Transverse colon (tissue), 4 donors: Measurements from ENCODE around the gene CALCB. TPM values are rescaled to one million over a fixed set of nuclear protein-coding genes. Genes with fewer than 3 reads are reported as not detected.

Experiments used
- DNase-seq: peaks from one replicate; pipeline ENCODE4 v3.0.0-alpha.2; 2019
- H3K27ac ChIP-seq, 4 donors: fragments of 200-600 bp; sonication (generic); 2 replicates each; pipeline ENCODE4 v1.5.1; 2016 to 2018; ENCODE audit warnings: inconsistent platforms in 4 of 4
- H3K27me3 ChIP-seq: fragments of 200-600 bp; sonication (generic); 2 replicates; pipeline ENCODE4 v1.5.1; 2017; ENCODE audit warnings: inconsistent platforms
- H3K36me3 ChIP-seq, 4 donors: fragments of 200-600 bp; sonication (generic); 2 replicates each; pipeline ENCODE4 v1.5.1; 2017 to 2019; ENCODE audit warnings: inconsistent platforms in 4 of 4
- H3K4me1 ChIP-seq, 4 donors: fragments of 200-600 bp; sonication (generic); 2 replicates each; pipeline ENCODE4 v1.5.1; 2017 to 2020; ENCODE audit warnings: inconsistent platforms in 4 of 4
- H3K4me3 ChIP-seq, 4 donors: fragments of 200-600 bp; sonication (generic); 1 replicate in 1 of 4; 2 replicates in 3 of 4; pipeline versions ENCODE4 v1.5.1 to v1.6.1; 2017 to 2019; ENCODE audit warnings: inconsistent platforms in 4 of 4
- H3K9me3 ChIP-seq, 2 donors: fragments of 200-600 bp; sonication (generic); 2 replicates each; pipeline ENCODE4 v1.5.1; 2017 to 2019; ENCODE audit warnings: inconsistent platforms in 2 of 2
- CTCF ChIP-seq, 5 experiments: fragments of 200-600 bp in 3 of 5; fragments of 450-650 bp in 2 of 5; sonication (generic) in 3 of 5; IDR thresholded peaks; 1 replicate in 2 of 5; 2 replicates in 3 of 5; pipeline ENCODE4 v1.5.1; 2016 to 2017; ENCODE audit warnings: antibody characterized with exemption in 5 of 5, inconsistent platforms in 3 of 5, mild to moderate bottlenecking in 2 of 5, moderate library complexity in 1 of 5
- EP300 ChIP-seq: sonication (generic); formaldehyde crosslinking; IDR thresholded peaks from one replicate; pipeline ENCODE4 v1.6.1; 2017; ENCODE audit warnings: antibody characterized with exemption, low read depth
- POLR2A ChIP-seq: fragments of 450-650 bp; IDR thresholded peaks from one replicate; pipeline ENCODE4 v1.6.1; 2016; ENCODE audit warnings: antibody characterized with exemption, mild to moderate bottlenecking, moderate library complexity
- POLR2AphosphoS5 ChIP-seq, 3 donors: sonication (generic); formaldehyde crosslinking; IDR thresholded peaks; one replicate each; pipeline ENCODE4 v1.6.1; 2016; ENCODE audit warnings: antibody characterized with exemption in 3 of 3
- WGBS, 2 donors: methylation state at CpG; one replicate each; pipeline ENCODE4 v1.1.5; 2018; ENCODE audit warnings: low coverage in 1 of 2; 5-methylcytosine and 5-hydroxymethylcytosine counted together
- in situ Hi-C, 4 donors: fragments of 200-750 bp; cut with MboI; loops; one replicate each; pipeline versions ENCODE4 v1.15.0 to v1.15.1; 2017; ENCODE audit warnings: low sequenced_read_pairs in 3 of 4, low pct_ligation_motif_present in 1 of 4, low pct_unique_long_range_greater_than_20kb in 1 of 4
- intact Hi-C: fragments of 100-400 bp; cut with DNase I; formaldehyde crosslinking; loops from one replicate; pipeline ENCODE4 v1.15.1; 2023; ENCODE audit warnings: low total_unique reads
- total RNA-seq, 4 donors: library from RNA; depleted of rRNA; stranded (reverse); fragments of >200 nt; gene quantifications; one replicate each; pipeline ENCODE4 v1.1.0, GENCODE V29; 2016

CALCB gene
- total RNA-seq, 4 donors from 2014 or later, result 0.60 to 0.75 (median 0.64) TPM; not detected in 1

- Histone ChIP-seq H3K4me1 (no peaks in the 10 kb centered on the region), H3K27me3 (no peaks in the 10 kb centered on the region), H3K4me3 (no peak overlapping the region), H3K9me3 (no peaks in the 10 kb centered on the region), H3K27ac (no peak overlapping the region), H3K36me3 (no peaks in the 10 kb centered on the region)
- WGBS, 2 donors, result 71 to 89% methylated on average over 7 to 8 of the region's 8 CpGs
- in situ Hi-C loops, result no loop called here
- intact Hi-C loops, result no loop called here
- TF ChIP-seq POLR2AphosphoS5 (IDR thresholded peaks at IDR 0.05), result no peak
- no peak for TF ChIP-seq POLR2A
- no peak for TF ChIP-seq EP300
- no peak for TF ChIP-seq CTCF (IDR thresholded peaks at IDR 0.05)
- DNase-seq, result no peak
Measured at GRCh38 chr11:15106201-15106965, 33.0 kb downstream of the CALCB start.

GRCh38 chr11:15107730-15108515 lies 34.5 kb downstream of the CALCB start:
- H3K36me3 ChIP-seq, result no peaks in the 10 kb centered on the region
- in situ Hi-C loops (no loop called here), intact Hi-C loops (no loop called here)
- DNase-seq, result no peak
- WGBS, 2 donors, result 76% methylated on average over 4 of the region's 4 CpGs; no CpG with 5 or more reads in 1 of the 2 donors
- H3K4me1 ChIP-seq, result no peaks in the 10 kb centered on the region
- no peak overlapping the region for H3K27ac ChIP-seq
- no peaks in the 10 kb centered on the region for H3K27me3 ChIP-seq
- TF ChIP-seq EP300 (no peak), POLR2A (no peak), CTCF (IDR thresholded peaks at IDR 0.05) (no peak), POLR2AphosphoS5 (IDR thresholded peaks at IDR 0.05) (no peak)
- H3K4me3 ChIP-seq, result no peak overlapping the region
- H3K9me3 ChIP-seq, result no peaks in the 10 kb centered on the region

- intact Hi-C loops, result no loop called here
- H3K27me3 ChIP-seq, result no peaks in the 10 kb centered on the region
- whole genome bisulfite sequencing, 2 donors, result 97% methylated on average over 2 of the region's 2 CpGs; no CpG with 5 or more reads in 1 of the 2 donors
- H3K4me3 ChIP-seq, result no peak overlapping the region
- in situ Hi-C loops, result no loop called here
- H3K36me3 ChIP-seq, result no peaks in the 10 kb centered on the region
- no peak for DNase-seq
- no peaks in the 10 kb centered on the region for H3K4me1 ChIP-seq
- H3K9me3 ChIP-seq, result no peaks in the 10 kb centered on the region
- TF ChIP-seq EP300 (no peak), CTCF (IDR thresholded peaks at IDR 0.05) (no peak), POLR2AphosphoS5 (IDR thresholded peaks at IDR 0.05) (no peak), POLR2A (no peak)
- H3K27ac ChIP-seq, result no peak overlapping the region
Measured at GRCh38 chr11:15108592-15109130, 35.3 kb downstream of the CALCB start.

GRCh38 chr11:15109602-15110001 lies 36.2 kb downstream of the CALCB start:
- no peak for DNase-seq
- TF ChIP-seq CTCF (IDR thresholded peaks at IDR 0.05) (no peak), POLR2AphosphoS5 (IDR thresholded peaks at IDR 0.05) (no peak)
- H3K27ac ChIP-seq, result no peak overlapping the region
- no peaks in the 10 kb centered on the region for H3K36me3 ChIP-seq
- H3K27me3 ChIP-seq, result peaks cover 9% of the 10 kb centered on the region
- intact Hi-C loops, result no loop called here
- no peaks in the 10 kb centered on the region for H3K9me3 ChIP-seq
- WGBS, 2 donors, result 77 to 83% methylated on average over 1 to 2 of the region's 2 CpGs
- in situ Hi-C loops, result no loop called here
- peaks cover 0 to 4% (median 3%) of the 10 kb centered on the region in 4 donors for H3K4me1 ChIP-seq
- H3K4me3 ChIP-seq, result no peak overlapping the region
